ENCODE measurements around the gene CPAMD8.

DNA sequence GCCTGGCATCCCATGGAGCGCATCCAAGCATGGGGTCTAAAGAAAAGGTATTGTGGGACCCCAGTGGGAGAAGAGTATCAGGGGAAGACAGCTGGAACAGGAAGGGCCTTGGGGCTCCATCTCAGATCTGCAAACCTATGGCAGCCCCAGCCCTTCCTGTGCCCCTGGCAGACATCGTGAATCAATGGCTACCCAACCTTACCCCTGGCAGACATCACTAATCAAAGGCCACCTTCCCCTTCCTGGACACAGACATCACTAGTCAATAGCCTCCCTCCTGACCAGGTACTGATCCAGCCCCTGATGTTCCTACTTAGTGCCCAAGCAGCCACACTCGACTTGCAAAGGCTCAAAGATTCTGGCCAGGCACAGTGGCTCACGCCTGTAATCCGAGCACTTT, 122.0 kb downstream of the CPAMD8 start:
- TF ChIP-seq CTCF (IDR thresholded peaks at IDR 0.05) (no peak), POLR2A (IDR thresholded peaks at IDR 0.05) (no peak), EP300 (IDR thresholded peaks at IDR 0.05) (no peak), POLR2AphosphoS5 (IDR thresholded peaks at IDR 0.05) (no peak)

All from suprapubic skin (tissue), 4 donors.